M059J (cell line): ENCODE results near the gene ERCC6L2. TPM values are rescaled to one million over a fixed set of nuclear protein-coding genes. Genes with fewer than 3 reads are reported as not detected.

Experiments
- DNase-seq: peaks from one replicate; pipeline ENCODE4 v3.0.0-alpha.2; 2012; ENCODE audit warnings: low read depth
- total RNA-seq: library from RNA; depleted of rRNA; stranded (reverse); fragments of >200 nt; shearing (Covaris generic); gene quantifications from 2 replicates; pipeline ENCODE4 v1.2.3, GENCODE V29; 2014

The ERCC6L2 gene
- total RNA-seq, 1 experiment from 2014 or later: 70.3 TPM

GRCh38 chr9:95978106-95978505, 102.6 kb downstream of the ERCC6L2 start:
- no peak for DNase-seq

- DNase-seq: no peak
Observed at GRCh38 chr9:95979446-95979845, 104.0 kb downstream of the ERCC6L2 start.

- no peak for DNase-seq
Observed at GRCh38 chr9:95980262-95981125, 105.0 kb downstream of the ERCC6L2 start.

- peak; percentile 27 for DNase-seq
Observed at GRCh38 chr9:95981761-95982390, 106.4 kb downstream of the ERCC6L2 start.

- DNase-seq: no peak
Observed at GRCh38 chr9:95985440-95986055, 110.1 kb downstream of the ERCC6L2 start.

- no peak for DNase-seq
Observed at GRCh38 chr9:95989297-95989696, 113.8 kb downstream of the ERCC6L2 start.

GRCh38 chr9:95991326-95991725, 115.8 kb downstream of the ERCC6L2 start:
- peak; percentile 15 for DNase-seq

GRCh38 chr9:95992536-95992935, 117.0 kb downstream of the ERCC6L2 start:
- no peak for DNase-seq

- DNase-seq: no peak
Observed at GRCh38 chr9:95993337-95993736, 117.8 kb downstream of the ERCC6L2 start.

- no peak for DNase-seq
Observed at GRCh38 chr9:95999390-95999789, 123.9 kb downstream of the ERCC6L2 start.

- no peak for DNase-seq
Observed at GRCh38 chr9:96004379-96004778, 128.9 kb downstream of the ERCC6L2 start.

- no peak for DNase-seq
Observed at GRCh38 chr9:96006296-96006879, 130.9 kb downstream of the ERCC6L2 start.

- peak; percentile 78 for DNase-seq
Observed at GRCh38 chr9:96006961-96007360, 131.5 kb downstream of the ERCC6L2 start.

- DNase-seq: peak; percentile 30
Observed at GRCh38 chr9:96008502-96009222, 133.2 kb downstream of the ERCC6L2 start.

GRCh38 chr9:96009223-96009602, 133.7 kb downstream of the ERCC6L2 start:
- no peak for DNase-seq

- DNase-seq: peak; percentile 68
Observed at GRCh38 chr9:96009690-96010472, 134.4 kb downstream of the ERCC6L2 start.

- no peak for DNase-seq
Observed at GRCh38 chr9:96014078-96014477, 138.6 kb downstream of the ERCC6L2 start.

- peak; percentile 69 for DNase-seq
Observed at GRCh38 chr9:96015876-96016686, 140.6 kb downstream of the ERCC6L2 start.
